ENCODE results near the gene APBB2.

The APBB2 gene

GRCh38 chr4:41214136-41214824 lies at the start of gene APBB2:
Gene APBB2 (minus strand): TSS chr4:41214542. CDS start chr4:41033254, 181,288 bp downstream.
- intact Hi-C loops (cut with DNase I) = loop anchor here (1.0 to 5.0 kb wide), 4 partner anchors 67 to 287 kb away; no protein-coding TSS in a partner anchor
- peak; percentile 90 to 99 (median 94) for DNase-seq

- DNase-seq = no peak
- intact Hi-C loops (cut with DNase I) = no loop called here
Measured at GRCh38 chr4:41262198-41262597, 47.9 kb upstream of the APBB2 start.

- intact Hi-C loops (cut with DNase I) = no loop called here
- DNase-seq = peak in 8 of 10 donors; percentile 41 to 90 (median 55)
Measured at GRCh38 chr4:41260116-41260733, 45.9 kb upstream of the APBB2 start.

- intact Hi-C loops (cut with DNase I) = loop anchor here (5.0 kb wide), 1 partner anchor 41 kb away; no protein-coding TSS in a partner anchor
- DNase-seq = peak in 9 of 10 donors; percentile 35 to 93 (median 55)
Measured at GRCh38 chr4:41258783-41259182, 44.4 kb upstream of the APBB2 start.

- intact Hi-C loops (cut with DNase I) = loop anchor here (5.0 kb wide), 1 partner anchor 41 kb away; no protein-coding TSS in a partner anchor
- DNase-seq = no peak
Measured at GRCh38 chr4:41257906-41258305, 43.6 kb upstream of the APBB2 start.

- intact Hi-C loops (cut with DNase I) = loop anchor here (5.0 kb wide), 1 partner anchor 40 kb away; no protein-coding TSS in a partner anchor
- peak; percentile 34 to 95 (median 64) for DNase-seq
Measured at GRCh38 chr4:41257257-41257901, 43.0 kb upstream of the APBB2 start.

GRCh38 chr4:41256740-41257256 lies 42.5 kb upstream of the APBB2 start, which contains the start of gene UCHL1:
Gene UCHL1 (plus strand): TSS chr4:41256928. CDS start chr4:41256977, 49 bp downstream.
- intact Hi-C loops (cut with DNase I) = loop anchor here (5.0 kb wide), 1 partner anchor 39 kb away; no protein-coding TSS in a partner anchor

GRCh38 chr4:41256131-41256739 lies 41.9 kb upstream of the APBB2 start:
- DNase-seq = no peak
- intact Hi-C loops (cut with DNase I) = loop anchor here (5.0 kb wide), 1 partner anchor 39 kb away; no protein-coding TSS in a partner anchor

More at GRCh38 chr4:41256740-41257256, 42.5 kb upstream of the APBB2 start, which contains the start of gene UCHL1:
- peak; percentile 62 to 99 (median 92) for DNase-seq

GRCh38 chr4:41245983-41246382 lies 31.6 kb upstream of the APBB2 start:
- intact Hi-C loops (cut with DNase I) = no loop called here

GRCh38 chr4:41241919-41242318 lies 27.6 kb upstream of the APBB2 start:
- intact Hi-C loops (cut with DNase I) = no loop called here
- DNase-seq = no peak

More at GRCh38 chr4:41245983-41246382, 31.6 kb upstream of the APBB2 start:
- DNase-seq = no peak

- DNase-seq = no peak
- intact Hi-C loops (cut with DNase I) = no loop called here
Measured at GRCh38 chr4:41236508-41236907, 22.2 kb upstream of the APBB2 start.

- intact Hi-C loops (cut with DNase I) = no loop called here
- no peak for DNase-seq
Measured at GRCh38 chr4:41236032-41236431, 21.7 kb upstream of the APBB2 start.

GRCh38 chr4:41232856-41233255 lies 18.5 kb upstream of the APBB2 start:
- intact Hi-C loops (cut with DNase I) = no loop called here
- no peak for DNase-seq

GRCh38 chr4:41232406-41232805 lies 18.1 kb upstream of the APBB2 start:
- no peak for DNase-seq
- intact Hi-C loops (cut with DNase I) = no loop called here

GRCh38 chr4:41227902-41228301 lies 13.6 kb upstream of the APBB2 start:
- no peak for DNase-seq
- intact Hi-C loops (cut with DNase I) = no loop called here

- intact Hi-C loops (cut with DNase I) = no loop called here
- no peak for DNase-seq
Measured at GRCh38 chr4:41221850-41222645, 7.7 kb upstream of the APBB2 start.

GRCh38 chr4:41219421-41219950 lies 5.1 kb upstream of the APBB2 start:
- intact Hi-C loops (cut with DNase I) = loop anchor here (5.0 kb wide), 2 partner anchors 38 to 482 kb away; partner anchors contain the start of gene UCHL1
- no peak for DNase-seq

- intact Hi-C loops (cut with DNase I) = loop anchor here (5.0 kb wide), 2 partner anchors 39 to 481 kb away; partner anchors contain the start of gene UCHL1
- DNase-seq = no peak
Measured at GRCh38 chr4:41218703-41219102, 4.4 kb upstream of the APBB2 start.

- intact Hi-C loops (cut with DNase I) = loop anchor here (5.0 kb wide), 2 partner anchors 40 to 480 kb away; partner anchors contain the start of gene UCHL1
Measured at GRCh38 chr4:41217374-41217773, 3.0 kb upstream of the APBB2 start.

More at GRCh38 chr4:41217374-41217773, 3.0 kb upstream of the APBB2 start:
- DNase-seq = no peak
